HEK293T (cell line): ENCODE data around the gene DDX10.
"Not testable (repeated sequence)": the region's sequence is repeated elsewhere in the genome, so short reads cannot be mapped to it uniquely, and the experiment has no call there.

Experiments
- CTCF ChIA-PET: fragments of 350-600 bp; formaldehyde crosslinking; extraction: SDS; loops from one replicate; lab custom pipeline; 2021; ENCODE audit warnings: antibody characterized with exemption, inconsistent platforms; lab: Yijun Ruan, JAX
- POLR2A ChIA-PET: fragments of 350-600 bp; formaldehyde crosslinking; extraction: SDS; loops from one replicate; lab custom pipeline; 2020; ENCODE audit warnings: antibody characterized with exemption, inconsistent platforms; lab: Yijun Ruan, JAX
- DNase-seq: peaks from one replicate; pipeline ENCODE4 v3.0.0; 2012; ENCODE audit warnings: mixed read lengths; ENCODE audit errors: extremely low spot score
- ARNT ChIP-seq: fragments of 450-650 bp; IDR thresholded peaks from 2 replicates; pipeline ENCODE4 v1.6.1; 2017; ENCODE audit warnings: mild to moderate bottlenecking
- BHLHE40 ChIP-seq: fragments of 450-650 bp; IDR thresholded peaks from 2 replicates; pipeline ENCODE4 v1.6.1; 2016; ENCODE audit warnings: mild to moderate bottlenecking, moderate library complexity, borderline replicate concordance
- CTBP1 ChIP-seq: fragments of 450-650 bp; IDR thresholded peaks from 2 replicates; pipeline ENCODE4 v1.6.1; 2016; ENCODE audit warnings: borderline replicate concordance
- ELF4 ChIP-seq: fragments of 450-650 bp; IDR thresholded peaks from 2 replicates; pipeline ENCODE4 v1.6.1; 2017; ENCODE audit warnings: antibody characterized with exemption
- FOXA1 ChIP-seq: fragments of 450-650 bp; IDR thresholded peaks from 2 replicates; pipeline ENCODE4 v1.6.1; 2016; ENCODE audit warnings: mild to moderate bottlenecking
- FOXK2 ChIP-seq: fragments of 450-650 bp; IDR thresholded peaks from 2 replicates; pipeline ENCODE4 v1.6.1; 2016; ENCODE audit warnings: mild to moderate bottlenecking
- FOXM1 ChIP-seq: fragments of 450-650 bp; IDR thresholded peaks from 2 replicates; pipeline ENCODE4 v1.6.1; 2017; ENCODE audit warnings: mild to moderate bottlenecking, borderline replicate concordance
- HDGF ChIP-seq: fragments of 450-650 bp; IDR thresholded peaks from 2 replicates; pipeline ENCODE4 v1.6.1; 2017; ENCODE audit warnings: antibody characterized with exemption, borderline replicate concordance
- L3MBTL2 ChIP-seq: fragments of 450-650 bp; conservative IDR thresholded peaks from 2 replicates; pipeline ENCODE4 v1.6.1; 2016; ENCODE audit warnings: mild to moderate bottlenecking
- LEF1 ChIP-seq: fragments of 450-650 bp; IDR thresholded peaks from 2 replicates; pipeline ENCODE4 v1.6.1; 2017; ENCODE audit warnings: mild to moderate bottlenecking, borderline replicate concordance
- NFRKB ChIP-seq: fragments of 450-650 bp; IDR thresholded peaks from 2 replicates; pipeline ENCODE4 v1.6.1; 2016; ENCODE audit warnings: mild to moderate bottlenecking, moderate library complexity
- SP1 ChIP-seq: fragments of 450-650 bp; IDR thresholded peaks from 2 replicates; pipeline ENCODE4 v1.6.1; 2017
- SUZ12 ChIP-seq: fragments of 450-650 bp; IDR thresholded peaks from 2 replicates; pipeline ENCODE4 v1.6.1; 2016; ENCODE audit warnings: mild to moderate bottlenecking
- TARDBP ChIP-seq: fragments of 450-650 bp; IDR thresholded peaks from 2 replicates; pipeline ENCODE4 v1.6.1; 2016
- ZNF384 ChIP-seq: fragments of 450-650 bp; IDR thresholded peaks from 2 replicates; pipeline ENCODE4 v1.6.1; 2016
- TF ChIP-seq, protein P1 (sequence below): fragments of 450-650 bp; IDR thresholded peaks from 2 replicates; pipeline ENCODE4 v1.6.1; 2016

The DDX10 gene

DNA sequence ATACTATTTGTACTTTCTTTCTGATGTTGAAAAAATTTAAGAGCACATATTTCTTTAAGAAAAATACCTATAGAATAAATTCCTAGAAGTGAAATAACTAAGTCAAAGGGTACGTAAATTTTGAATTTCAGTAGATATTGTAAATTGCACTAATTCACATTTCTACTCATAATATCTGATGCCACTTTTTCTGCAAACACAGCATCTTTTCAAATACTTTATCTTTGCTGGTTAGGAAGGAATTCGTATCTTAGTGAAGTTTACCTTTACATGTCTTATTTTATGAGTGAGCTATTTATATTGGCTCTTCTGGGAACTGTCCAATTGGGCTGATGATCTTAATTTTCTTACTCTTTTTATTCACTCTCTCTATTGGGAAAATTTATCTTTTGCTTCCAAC lies 148.2 kb downstream of the DDX10 start:
- ChIA-PET POLR2A (no interaction called here), CTCF (no interaction called here)
- no peak for TF ChIP-seq TARDBP
- no peak for TF ChIP-seq FOXM1
- no peak for TF ChIP-seq L3MBTL2
- no peak for TF ChIP-seq ZNF384
- no peak for TF ChIP-seq SP1
- TF ChIP-seq FOXK2 = no peak
- TF ChIP-seq, protein P1, sequence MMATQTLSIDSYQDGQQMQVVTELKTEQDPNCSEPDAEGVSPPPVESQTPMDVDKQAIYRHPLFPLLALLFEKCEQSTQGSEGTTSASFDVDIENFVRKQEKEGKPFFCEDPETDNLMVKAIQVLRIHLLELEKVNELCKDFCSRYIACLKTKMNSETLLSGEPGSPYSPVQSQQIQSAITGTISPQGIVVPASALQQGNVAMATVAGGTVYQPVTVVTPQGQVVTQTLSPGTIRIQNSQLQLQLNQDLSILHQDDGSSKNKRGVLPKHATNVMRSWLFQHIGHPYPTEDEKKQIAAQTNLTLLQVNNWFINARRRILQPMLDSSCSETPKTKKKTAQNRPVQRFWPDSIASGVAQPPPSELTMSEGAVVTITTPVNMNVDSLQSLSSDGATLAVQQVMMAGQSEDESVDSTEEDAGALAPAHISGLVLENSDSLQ = no peak
- no peak for TF ChIP-seq NFRKB
- no peak for DNase-seq

DNA sequence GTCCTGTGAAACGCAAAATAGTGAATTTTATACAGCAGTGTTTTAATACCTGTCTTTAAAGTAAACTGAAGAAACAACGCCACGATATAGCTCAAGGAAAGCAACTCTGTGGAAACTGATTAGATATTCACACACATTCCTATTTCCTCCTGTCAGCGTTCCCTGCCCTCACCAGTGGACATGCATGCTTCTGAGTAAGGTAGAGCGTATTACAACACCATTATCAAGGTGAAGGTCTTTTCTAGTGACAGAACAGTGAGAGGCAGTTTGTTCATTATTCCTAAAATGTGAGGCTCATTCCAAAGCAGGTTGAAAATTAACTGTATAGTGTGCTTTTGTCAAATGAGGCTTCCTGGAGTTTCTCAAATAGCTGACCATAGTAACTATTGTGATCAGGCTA lies 153.1 kb downstream of the DDX10 start:
- CTCF ChIA-PET = no interaction called here
- DNase-seq = no peak
- POLR2A ChIA-PET = no interaction called here
- no peak for TF ChIP-seq L3MBTL2
- TF ChIP-seq HDGF = no peak
- no peak for TF ChIP-seq FOXA1
- no peak for TF ChIP-seq ZNF384
- no peak for TF ChIP-seq NFRKB
- TF ChIP-seq ELF4 = no peak
- no peak for TF ChIP-seq BHLHE40
- TF ChIP-seq CTBP1 = no peak
- TF ChIP-seq, protein P1 = no peak
- TF ChIP-seq FOXM1 = no peak

DNA sequence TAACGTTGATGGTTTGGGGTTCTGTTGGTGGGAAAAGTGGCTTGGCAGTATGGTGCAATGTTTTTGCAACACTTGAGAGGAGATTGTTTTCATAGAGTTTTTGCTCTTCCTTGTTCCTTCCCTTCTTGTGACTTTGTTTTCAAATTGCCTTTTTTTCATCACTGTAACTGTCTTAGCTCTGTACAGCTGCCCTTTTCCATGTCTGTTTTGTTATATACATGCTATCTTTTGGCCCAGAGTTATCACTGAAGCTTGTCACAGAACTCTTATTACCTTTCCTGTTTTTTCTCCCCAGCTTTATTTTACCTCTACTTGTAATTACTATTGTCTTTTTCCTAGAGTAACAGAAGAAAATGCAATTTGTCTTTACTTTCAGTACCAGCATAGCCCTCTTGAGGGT lies 154.1 kb downstream of the DDX10 start:
- ChIA-PET CTCF (no interaction called here), POLR2A (no interaction called here)
- TF ChIP-seq SUZ12 = no peak
- TF ChIP-seq NFRKB = no peak
- no peak for TF ChIP-seq FOXK2
- no peak for TF ChIP-seq ELF4
- no peak for TF ChIP-seq HDGF
- no peak for TF ChIP-seq FOXM1
- TF ChIP-seq L3MBTL2 = no peak
- TF ChIP-seq SP1 = no peak
- TF ChIP-seq ZNF384 = no peak
- TF ChIP-seq TARDBP = no peak
- no peak for TF ChIP-seq ARNT
- no peak for TF ChIP-seq CTBP1
- no peak for TF ChIP-seq BHLHE40
- TF ChIP-seq LEF1 = no peak
- no peak for TF ChIP-seq FOXA1
- TF ChIP-seq, protein P1 = no peak
- no peak for DNase-seq

DNA sequence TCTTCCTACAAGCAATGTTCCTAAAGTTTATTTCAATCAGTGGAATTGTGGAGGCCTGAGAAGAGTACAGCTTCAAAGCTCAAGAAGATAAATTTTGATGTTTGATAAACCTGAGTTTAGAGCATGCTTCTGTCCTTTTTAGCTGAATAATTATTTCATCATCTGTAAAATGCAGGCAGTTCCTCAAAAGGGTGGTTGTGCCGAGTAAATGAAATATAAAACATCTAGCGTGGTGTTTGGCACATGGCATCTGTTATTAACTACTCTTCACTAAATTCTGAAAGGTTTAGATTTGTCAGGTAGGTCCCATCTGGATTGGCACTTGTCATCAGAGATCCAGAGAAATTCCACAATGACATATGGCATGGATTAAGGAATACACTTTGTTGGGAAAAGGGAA lies 155.1 kb downstream of the DDX10 start:
- ChIA-PET CTCF (interaction anchor here (0.5 kb wide), 1 partner anchor 648 kb away, joined by 3 read pairs; no protein-coding TSS in a partner anchor), POLR2A (no interaction called here)
- no peak for DNase-seq

DNA sequence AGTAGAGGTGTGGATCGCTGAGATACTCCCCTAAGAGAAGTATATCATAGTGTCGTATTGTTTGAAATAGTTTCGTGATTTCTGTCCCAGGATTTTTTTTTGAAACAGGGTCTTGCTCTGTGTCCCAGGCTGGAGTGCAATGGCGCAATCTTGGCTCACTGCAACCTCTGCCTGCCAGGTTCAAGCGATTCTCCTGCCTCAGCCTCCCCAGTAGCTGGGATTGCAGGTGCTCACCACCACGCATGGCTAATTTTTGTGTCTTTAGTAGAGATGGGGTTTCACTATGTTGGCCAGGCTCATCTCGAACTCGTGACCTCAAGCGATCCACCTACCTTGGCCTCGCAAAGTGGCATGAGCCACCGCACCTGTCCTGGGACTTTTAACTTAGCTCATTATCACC lies 159.1 kb downstream of the DDX10 start:
- CTCF ChIA-PET, POLR2A ChIA-PET, DNase-seq: not testable (repeated sequence)

More for the DNA sequence above, 155.1 kb downstream of the DDX10 start:
- TF ChIP-seq ZNF384 = no peak
- TF ChIP-seq SUZ12 = no peak
- TF ChIP-seq, protein P1 = no peak
- TF ChIP-seq FOXA1 = no peak
- TF ChIP-seq FOXK2 = no peak
- no peak for TF ChIP-seq CTBP1
- TF ChIP-seq TARDBP = no peak
- no peak for TF ChIP-seq L3MBTL2
- TF ChIP-seq BHLHE40 = no peak
- no peak for TF ChIP-seq HDGF
- no peak for TF ChIP-seq ARNT

DNA sequence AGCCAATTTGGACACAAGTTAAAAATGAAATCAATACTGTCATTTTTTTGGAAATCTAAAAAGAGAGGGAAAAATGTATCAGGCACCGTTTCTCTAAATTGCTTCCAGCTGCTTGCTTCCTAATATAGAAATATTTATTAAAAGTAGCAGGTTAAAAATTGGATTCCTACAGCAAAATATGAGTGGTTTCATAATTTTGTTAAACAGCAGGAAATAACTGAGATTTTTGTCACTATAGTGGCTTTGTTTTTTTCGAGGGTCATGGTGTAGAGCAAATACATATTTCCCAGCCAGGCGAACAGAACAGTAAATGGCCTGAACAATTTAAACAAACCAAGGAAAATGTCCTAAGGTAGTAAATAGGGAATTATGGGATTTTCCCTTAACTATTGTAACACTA lies 159.7 kb downstream of the DDX10 start:
- ChIA-PET POLR2A (no interaction called here), CTCF (no interaction called here)
- DNase-seq = no peak
- TF ChIP-seq FOXK2 (no peak), BHLHE40 (no peak), ZNF384 (no peak), ELF4 (no peak), FOXA1 (no peak), SP1 (no peak), HDGF (no peak), L3MBTL2 (no peak), LEF1 (no peak), FOXM1 (no peak), ARNT (no peak), TARDBP (no peak), NFRKB (no peak), CTBP1 (no peak), SUZ12 (no peak)
- TF ChIP-seq, protein P1 = no peak
